OCI-LY1 (cell line): ENCODE results near the gene CORO2B.

ENCODE experiments used
- H2AFZ ChIP-seq: fragments of 200-600 bp; sonication (generic), shearing (Covaris generic); 2 replicates; pipeline ENCODE4 v1.6.0; 2014; ENCODE audit warnings: antibody characterized with exemption, mild to moderate bottlenecking, low read length
- H3F3A ChIP-seq: fragments of 200-600 bp; sonication (generic), shearing (Covaris generic); 2 replicates; pipeline ENCODE4 v1.6.0; 2014; ENCODE audit warnings: mild to moderate bottlenecking, antibody characterized with exemption, low read length, moderate library complexity; ENCODE audit not compliant: insufficient read depth
- H3K27ac ChIP-seq: fragments of 200-600 bp; sonication (generic); 2 replicates; pipeline ENCODE4 v1.5.1; 2014; ENCODE audit warnings: low read length, mixed run types, mild to moderate bottlenecking, low read depth; ENCODE audit not compliant: poor library complexity, severe bottlenecking
- H3K27me3 ChIP-seq: fragments of 200-600 bp; sonication (generic); 2 replicates; pipeline ENCODE4 v1.6.0; 2014; ENCODE audit warnings: antibody characterized with exemption, mild to moderate bottlenecking, low read length, moderate library complexity; ENCODE audit not compliant: insufficient read depth
- H3K36me3 ChIP-seq: fragments of 200-600 bp; sonication (generic); 2 replicates; pipeline ENCODE4 v1.6.1; 2014; ENCODE audit warnings: mild to moderate bottlenecking, antibody characterized with exemption, low read length, moderate library complexity, mixed read lengths; ENCODE audit not compliant: insufficient read depth
- H3K4me1 ChIP-seq: fragments of 200-600 bp; sonication (generic); 2 replicates; pipeline ENCODE4 v1.5.1; 2014; ENCODE audit warnings: mild to moderate bottlenecking, low read length, moderate library complexity; ENCODE audit not compliant: insufficient read depth, severe bottlenecking
- H3K4me2 ChIP-seq: fragments of 200-600 bp; sonication (generic), shearing (Covaris generic); 2 replicates; pipeline ENCODE4 v1.6.1; 2014; ENCODE audit warnings: low read length
- H3K4me3 ChIP-seq: fragments of 200-600 bp; sonication (generic); 2 replicates; pipeline ENCODE4 v1.5.1; 2014; ENCODE audit warnings: low read length, low read depth, mild to moderate bottlenecking, mixed read lengths; ENCODE audit not compliant: poor library complexity, severe bottlenecking
- H3K79me2 ChIP-seq: fragments of 200-600 bp; shearing (Covaris generic); 2 replicates; pipeline ENCODE4 v1.6.1; 2016; ENCODE audit warnings: mixed run types, low read length, mixed read lengths; ENCODE audit not compliant: insufficient read depth
- H3K9ac ChIP-seq: fragments of 200-600 bp; sonication (generic), shearing (Covaris generic); 2 replicates; pipeline ENCODE4 v1.6.1; 2014; ENCODE audit warnings: mild to moderate bottlenecking, low read length, mixed read lengths
- H3K9me2 ChIP-seq: fragments of 200-600 bp; sonication (generic), shearing (Covaris generic); 2 replicates; pipeline ENCODE4 v1.6.1; 2014; ENCODE audit warnings: low read depth, mild to moderate bottlenecking, low read length, mixed read lengths
- H3K9me3 ChIP-seq: fragments of 200-600 bp; shearing (Covaris generic); 2 replicates; pipeline ENCODE4 v1.6.1; 2014; ENCODE audit warnings: low read length, mixed read lengths
- H4K20me1 ChIP-seq: fragments of 200-600 bp; sonication (generic), shearing (Covaris generic); 2 replicates; pipeline ENCODE4 v1.6.0; 2016; ENCODE audit warnings: mild to moderate bottlenecking, low read length; ENCODE audit not compliant: insufficient read depth
- EZH2 ChIP-seq: fragments of 200-600 bp; sonication (generic), shearing (Covaris generic); IDR thresholded peaks from 2 replicates; pipeline ENCODE4 v1.8.0; 2017; ENCODE audit warnings: borderline replicate concordance, mixed run types, mild to moderate bottlenecking, antibody characterized with exemption, low read length, moderate library complexity, mixed read lengths
- TF ChIP-seq, protein P1 (sequence below): fragments of 200-600 bp; sonication (generic), shearing (Covaris generic); IDR thresholded peaks from 2 replicates; pipeline ENCODE4 v1.5.1; 2017; ENCODE audit warnings: mild to moderate bottlenecking, antibody characterized with exemption, low read length, moderate library complexity, mixed read lengths

CORO2B gene

DNA sequence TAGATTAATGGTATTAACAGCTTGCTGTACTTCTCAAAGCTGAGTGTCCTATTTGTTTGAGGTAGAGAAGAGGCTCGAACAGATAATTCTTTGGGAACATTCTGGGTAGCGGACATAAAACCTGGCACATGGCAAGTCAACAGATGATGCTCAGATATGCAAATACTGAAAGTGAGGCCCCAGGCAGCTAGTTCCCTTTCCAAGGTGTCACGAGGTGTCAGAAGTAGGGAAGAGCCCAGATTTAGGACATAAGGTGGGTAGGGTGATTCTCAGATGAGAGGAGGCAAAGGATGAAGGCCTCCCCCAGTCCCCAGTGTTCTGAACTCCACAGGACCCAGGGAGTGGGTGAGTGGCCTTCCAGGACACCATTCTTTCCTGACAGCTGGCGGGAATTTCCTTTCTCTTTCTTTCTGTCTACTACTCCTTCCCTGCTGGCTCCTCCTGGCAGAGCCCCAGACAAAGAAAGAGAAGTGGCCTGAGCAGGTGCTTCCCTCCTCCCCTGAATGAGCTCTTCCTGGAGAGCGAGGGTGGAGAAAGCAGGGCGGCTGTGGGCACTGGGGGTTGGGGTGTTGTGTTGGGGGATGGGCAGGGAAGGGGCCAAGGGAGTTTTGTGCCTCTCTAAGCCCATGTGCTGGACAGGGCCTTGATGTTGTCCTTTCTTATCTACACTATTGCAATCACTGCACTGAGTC is 87.5 kb downstream of the CORO2B start:
- Histone ChIP-seq H3K4me1 (peaks cover 6% of the 10 kb centered on the region), H3K4me2 (no peak overlapping the region), H3K9ac (no peak overlapping the region), H3K4me3 (no peak overlapping the region), H3K9me3 (no peaks in the 10 kb centered on the region), H3F3A (no peaks in the 10 kb centered on the region), H3K27me3 (no peaks in the 10 kb centered on the region; the same call in 1 of the 2 replicates), H3K9me2 (no peaks in the 10 kb centered on the region), H3K79me2 (no peaks in the 10 kb centered on the region), H3K36me3 (no peaks in the 10 kb centered on the region), H3K27ac (no peak overlapping the region), H4K20me1 (no peaks in the 10 kb centered on the region), H2AFZ (no peak overlapping the region)
- TF ChIP-seq EZH2 = no peak
- TF ChIP-seq, protein P1, sequence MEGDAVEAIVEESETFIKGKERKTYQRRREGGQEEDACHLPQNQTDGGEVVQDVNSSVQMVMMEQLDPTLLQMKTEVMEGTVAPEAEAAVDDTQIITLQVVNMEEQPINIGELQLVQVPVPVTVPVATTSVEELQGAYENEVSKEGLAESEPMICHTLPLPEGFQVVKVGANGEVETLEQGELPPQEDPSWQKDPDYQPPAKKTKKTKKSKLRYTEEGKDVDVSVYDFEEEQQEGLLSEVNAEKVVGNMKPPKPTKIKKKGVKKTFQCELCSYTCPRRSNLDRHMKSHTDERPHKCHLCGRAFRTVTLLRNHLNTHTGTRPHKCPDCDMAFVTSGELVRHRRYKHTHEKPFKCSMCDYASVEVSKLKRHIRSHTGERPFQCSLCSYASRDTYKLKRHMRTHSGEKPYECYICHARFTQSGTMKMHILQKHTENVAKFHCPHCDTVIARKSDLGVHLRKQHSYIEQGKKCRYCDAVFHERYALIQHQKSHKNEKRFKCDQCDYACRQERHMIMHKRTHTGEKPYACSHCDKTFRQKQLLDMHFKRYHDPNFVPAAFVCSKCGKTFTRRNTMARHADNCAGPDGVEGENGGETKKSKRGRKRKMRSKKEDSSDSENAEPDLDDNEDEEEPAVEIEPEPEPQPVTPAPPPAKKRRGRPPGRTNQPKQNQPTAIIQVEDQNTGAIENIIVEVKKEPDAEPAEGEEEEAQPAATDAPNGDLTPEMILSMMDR = no peak

DNA sequence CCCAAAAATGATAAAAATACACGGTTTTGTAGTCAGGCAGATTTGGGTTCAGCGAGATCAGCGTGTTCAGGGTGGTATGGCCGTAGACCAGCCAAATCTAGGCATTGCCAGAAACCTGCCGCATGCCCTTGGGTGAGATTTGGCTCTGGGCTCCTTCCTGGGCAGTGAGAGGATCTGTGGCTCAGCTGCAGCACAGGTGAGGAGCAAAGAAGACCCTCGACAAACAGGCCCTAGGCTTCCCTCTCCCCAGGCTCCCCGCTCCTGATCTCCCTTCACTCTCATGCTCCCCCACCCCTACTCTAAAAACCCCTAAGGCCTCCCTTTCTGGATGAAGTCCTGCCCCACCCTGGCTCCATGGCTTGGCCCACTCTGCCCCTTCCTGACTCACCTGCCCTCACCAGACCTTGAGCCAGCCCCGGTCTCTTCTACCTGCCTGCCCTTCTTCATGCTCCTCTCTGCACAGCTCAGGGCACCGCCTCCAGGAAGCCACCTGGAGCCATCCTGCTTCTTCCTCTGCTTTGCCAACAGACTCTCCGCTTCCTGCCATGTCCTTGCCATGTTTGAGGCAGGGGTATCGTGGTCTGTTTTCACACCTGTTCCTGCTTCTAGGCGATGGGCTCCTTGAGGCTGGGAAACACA is 88.1 kb downstream of the CORO2B start:
- Histone ChIP-seq H4K20me1 (no peaks in the 10 kb centered on the region), H3K79me2 (no peaks in the 10 kb centered on the region), H3K9me3 (no peaks in the 10 kb centered on the region), H3K4me2 (no peak overlapping the region), H3K36me3 (no peaks in the 10 kb centered on the region), H3K9ac (no peak overlapping the region), H3K27ac (no peak overlapping the region), H2AFZ (no peak overlapping the region), H3K9me2 (no peaks in the 10 kb centered on the region), H3K27me3 (no peaks in the 10 kb centered on the region; the same call in 1 of the 2 replicates), H3F3A (no peaks in the 10 kb centered on the region), H3K4me1 (peaks cover 6% of the 10 kb centered on the region), H3K4me3 (no peak overlapping the region)
- TF ChIP-seq EZH2 = no peak
- TF ChIP-seq, protein P1 = no peak

DNA sequence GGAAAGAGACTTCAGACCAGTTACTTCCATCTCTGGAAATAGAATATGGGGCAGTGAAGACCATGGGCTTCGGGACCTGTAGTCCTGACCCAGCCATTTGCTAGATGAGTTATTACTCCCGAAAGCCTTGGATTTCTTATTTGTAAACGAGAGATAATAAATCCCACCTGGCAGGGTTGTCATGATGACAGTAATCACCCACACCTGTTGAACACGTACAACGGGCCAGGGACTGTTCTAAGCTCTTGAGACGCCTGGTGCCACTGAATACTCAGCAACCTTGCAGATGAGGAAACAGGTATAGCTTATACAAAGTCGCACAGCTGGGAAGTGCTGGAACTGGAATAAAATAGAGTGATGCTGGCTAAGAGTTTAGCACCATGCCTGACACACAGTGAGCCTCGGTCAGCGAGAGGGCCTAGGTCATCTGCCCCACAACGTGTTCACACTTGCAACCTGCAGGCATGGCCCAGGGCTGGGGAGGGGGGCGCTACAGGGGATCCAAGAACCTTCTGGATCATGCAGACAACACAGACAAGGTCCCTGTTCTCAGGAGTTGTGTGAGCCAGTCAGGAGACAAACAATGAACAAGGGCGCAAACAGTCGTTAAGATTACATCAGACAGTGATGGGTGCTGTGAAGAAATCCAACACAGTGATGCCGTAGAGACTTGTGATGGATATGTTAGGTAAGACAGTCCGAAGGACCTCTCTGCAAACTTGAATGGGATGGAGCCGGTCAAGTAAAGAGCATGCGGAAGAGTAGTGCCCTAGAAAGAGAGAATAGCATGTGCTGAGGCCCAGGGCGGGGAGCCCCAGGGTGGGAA is 89.2 kb downstream of the CORO2B start:
- Histone ChIP-seq H2AFZ (no peak overlapping the region), H3K9me2 (no peaks in the 10 kb centered on the region), H3K4me3 (no peak overlapping the region), H3K9me3 (no peaks in the 10 kb centered on the region), H3F3A (no peaks in the 10 kb centered on the region), H3K36me3 (no peaks in the 10 kb centered on the region), H3K79me2 (no peaks in the 10 kb centered on the region), H3K4me2 (no peak overlapping the region), H3K9ac (no peak overlapping the region), H4K20me1 (no peaks in the 10 kb centered on the region), H3K27me3 (no peaks in the 10 kb centered on the region; the same call in 1 of the 2 replicates), H3K4me1 (peaks cover 6% of the 10 kb centered on the region), H3K27ac (no peak overlapping the region)
- TF ChIP-seq, protein P1 = no peak
- TF ChIP-seq EZH2 = no peak
